HTR-8/SVneo (cell line): ENCODE results near the gene ITPKC.
A peak's percentile ranks its signal among the peaks of the same experiment; 100 is the strongest.
"Not testable (repeated sequence)": the region's sequence is repeated elsewhere in the genome, so short reads cannot be mapped to it uniquely, and the experiment has no call there.

Experiments
- DNase-seq: peaks from one replicate; pipeline ENCODE4 v3.0.0; 2011; ENCODE audit warnings: low spot score, mixed read lengths; ENCODE audit not compliant: insufficient read length
- FAIRE-seq: peaks from 2 replicates; lab custom pipeline; 2011; peaks lifted over from hg19 to GRCh38; lab: Jason Lieb, UNC

Gene ITPKC

DNA sequence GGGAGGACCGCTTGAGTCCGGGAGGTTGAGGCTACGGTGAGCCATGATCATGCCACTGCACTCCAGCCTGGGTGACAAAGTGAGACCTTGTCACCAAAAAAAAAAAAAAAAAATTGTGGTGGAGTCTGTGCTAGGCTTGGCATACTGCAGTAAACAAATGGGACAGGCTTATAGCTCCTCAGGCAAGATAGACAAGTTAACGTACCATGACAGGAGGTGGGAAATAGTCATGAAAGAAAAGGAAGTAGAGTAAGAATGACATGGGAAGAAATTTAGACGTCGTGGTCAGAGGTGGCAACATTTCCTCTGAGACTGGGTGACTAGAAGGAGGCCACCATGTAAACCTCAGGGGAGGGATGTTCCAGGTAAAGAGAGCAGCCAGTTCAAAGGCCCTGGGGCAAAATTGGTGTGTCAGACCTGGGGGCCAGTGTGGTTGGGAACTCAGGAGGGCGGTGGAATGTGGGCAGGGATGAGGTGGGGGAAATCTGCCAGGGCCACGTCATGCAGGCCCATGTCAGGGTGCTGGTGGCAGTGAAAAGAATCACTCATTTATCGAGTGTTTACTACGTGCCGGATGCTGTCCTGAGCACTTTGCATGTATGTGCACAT, 39.7 kb downstream of the ITPKC start:
- no peak for FAIRE-seq
- no peak for DNase-seq

DNA sequence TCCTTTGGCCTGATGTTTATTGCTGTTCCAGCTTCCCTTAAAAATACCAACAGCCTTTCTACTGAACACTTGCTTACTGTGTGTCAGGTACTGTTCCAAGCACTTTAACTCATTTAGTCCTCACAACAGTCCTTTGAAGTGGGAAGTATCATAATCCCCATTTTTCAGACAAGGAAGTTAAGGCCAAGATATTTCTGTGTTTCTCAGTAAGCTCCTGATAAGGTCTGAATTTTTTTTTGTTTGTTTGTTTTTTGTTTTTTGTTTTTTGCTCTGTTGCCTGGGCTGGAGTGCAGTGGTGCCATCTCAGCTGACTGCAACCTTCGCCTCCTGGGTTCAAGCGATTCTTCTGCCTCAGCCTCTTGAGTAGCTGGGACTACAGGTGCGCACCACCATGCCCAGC, 41.6 kb downstream of the ITPKC start:
- DNase-seq (no peak), FAIRE-seq (no peak)

DNA sequence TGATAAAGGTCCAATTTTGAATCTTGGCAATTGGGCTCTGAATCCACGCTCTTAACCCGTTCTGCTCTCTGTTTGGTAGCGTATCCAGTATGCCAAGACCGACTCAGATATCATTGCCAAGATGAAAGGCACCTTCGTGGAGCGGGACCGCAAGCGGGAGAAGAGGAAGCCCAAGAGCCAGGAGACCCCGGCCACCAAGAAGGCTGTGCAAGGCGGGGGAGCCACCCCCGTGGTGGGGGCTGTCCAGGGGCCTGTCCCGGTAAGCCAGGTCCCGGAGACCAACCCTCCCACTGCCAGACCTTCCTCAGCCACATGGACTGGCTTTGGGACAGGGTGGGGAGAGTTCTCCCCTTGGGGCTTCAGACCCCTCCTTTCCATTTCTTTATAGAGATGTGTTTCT, 42.4 kb downstream of the ITPKC start:
- no peak for DNase-seq
- no peak for FAIRE-seq

DNA sequence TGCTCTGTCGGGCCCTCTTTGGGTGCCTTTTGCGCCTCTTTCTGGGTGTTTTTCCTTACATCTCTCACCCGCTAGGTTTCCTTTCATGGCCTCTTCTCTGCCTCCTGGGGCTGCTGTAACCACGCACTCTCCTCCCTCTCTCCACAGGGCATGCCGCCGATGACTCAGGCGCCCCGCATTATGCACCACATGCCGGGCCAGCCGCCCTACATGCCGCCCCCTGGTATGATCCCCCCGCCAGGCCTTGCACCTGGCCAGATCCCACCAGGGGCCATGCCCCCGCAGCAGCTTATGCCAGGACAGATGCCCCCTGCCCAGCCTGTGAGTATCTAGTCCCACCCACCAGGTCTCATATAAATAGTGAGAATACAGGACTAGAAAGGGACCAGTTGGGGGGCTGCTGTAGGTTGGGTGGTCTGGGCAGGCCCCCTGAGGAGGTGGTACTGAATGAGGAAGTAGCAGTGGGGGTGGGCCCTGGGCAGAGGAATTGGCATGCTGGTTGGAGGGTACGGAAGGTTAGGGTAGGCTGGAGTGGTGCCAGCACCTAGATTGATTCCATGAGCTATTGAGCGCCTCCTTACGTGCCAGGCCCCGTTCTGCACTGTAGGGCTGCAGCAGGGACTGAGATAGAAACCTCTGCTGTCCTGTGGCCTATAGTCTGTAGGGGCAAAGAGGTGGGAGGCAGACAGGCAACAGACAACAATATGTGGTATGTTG, 46.0 kb downstream of the ITPKC start:
- no peak for DNase-seq
- no peak for FAIRE-seq

DNA sequence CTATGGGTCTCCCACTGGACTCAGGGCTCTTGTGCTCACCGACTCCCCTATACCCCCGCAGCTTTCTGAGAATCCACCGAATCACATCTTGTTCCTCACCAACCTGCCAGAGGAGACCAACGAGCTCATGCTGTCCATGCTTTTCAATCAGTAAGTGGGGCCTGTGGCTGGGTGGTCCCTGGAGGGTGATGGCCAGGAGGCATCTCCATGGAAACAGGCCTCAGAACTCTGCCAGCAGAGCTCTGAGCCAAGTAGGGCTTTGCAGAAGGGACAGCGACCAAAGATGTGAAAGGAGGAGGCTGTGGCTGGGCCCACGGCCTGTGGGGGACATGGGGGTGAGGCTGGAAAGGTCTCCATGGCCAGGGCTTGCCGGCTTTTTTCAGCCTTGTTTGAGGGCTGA, 46.6 kb downstream of the ITPKC start:
- DNase-seq (no peak), FAIRE-seq (no peak)

DNA sequence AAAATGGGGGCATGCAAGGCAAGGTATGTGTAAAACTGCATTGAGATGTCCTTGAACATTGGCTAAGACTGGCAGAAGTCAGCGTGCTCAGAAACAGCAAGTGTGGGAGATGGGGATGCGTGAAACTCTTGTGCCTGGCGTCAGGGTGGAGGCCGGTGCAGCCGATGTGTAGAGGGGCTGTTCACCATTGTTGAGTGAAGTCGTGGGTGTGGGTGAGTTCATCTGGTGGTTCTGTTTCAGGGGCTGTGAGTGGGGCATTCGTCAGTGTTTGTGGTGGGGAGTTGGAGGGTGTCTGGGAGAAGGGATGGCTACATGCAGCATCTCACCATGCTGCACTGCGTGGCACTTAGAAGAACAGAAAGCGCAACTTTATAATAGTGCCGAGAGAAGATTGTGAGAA, 47.1 kb downstream of the ITPKC start:
- FAIRE-seq, result no peak
- no peak for DNase-seq

DNA sequence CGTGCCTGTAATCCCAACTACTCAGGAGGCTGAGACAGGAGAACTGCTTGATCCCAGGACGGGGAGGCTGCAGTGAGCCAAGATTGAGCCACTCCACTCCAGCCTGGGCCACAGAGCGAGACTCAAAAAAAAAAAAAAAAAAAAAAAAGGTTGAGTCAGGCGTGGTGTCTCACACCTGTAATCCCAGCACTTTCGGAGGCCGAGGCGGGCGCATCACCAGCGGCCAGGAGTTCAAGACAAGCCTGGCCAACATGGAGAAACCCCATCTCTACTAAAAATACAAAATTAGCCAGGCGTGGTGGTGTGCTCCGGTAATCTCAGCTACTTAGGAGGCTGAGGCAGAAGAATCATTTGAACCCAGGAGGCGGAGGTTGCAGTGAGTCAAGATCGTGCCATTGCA, 49.5 kb downstream of the ITPKC start:
- not testable (repeated sequence) for DNase-seq, FAIRE-seq

DNA sequence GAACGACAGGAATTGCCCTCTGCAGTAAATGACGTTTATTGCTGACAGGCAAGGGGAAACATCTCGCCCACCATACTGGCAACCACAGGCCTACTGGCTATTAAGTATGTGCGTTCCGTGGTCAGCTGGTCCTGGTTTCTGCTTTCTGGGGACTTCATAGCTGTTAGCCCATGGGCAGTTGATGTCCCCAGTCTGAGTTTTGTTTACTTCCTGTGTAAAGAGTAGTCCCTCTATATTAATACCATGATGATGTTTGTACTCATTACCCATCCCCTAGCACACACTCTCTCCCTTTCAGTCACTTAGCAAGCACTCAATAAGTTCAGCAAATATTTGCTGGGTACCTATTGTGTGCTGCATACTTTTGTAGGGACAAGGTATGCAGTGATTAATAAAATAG, 52.0 kb downstream of the ITPKC start:
- FAIRE-seq (no peak), DNase-seq (no peak)

DNA sequence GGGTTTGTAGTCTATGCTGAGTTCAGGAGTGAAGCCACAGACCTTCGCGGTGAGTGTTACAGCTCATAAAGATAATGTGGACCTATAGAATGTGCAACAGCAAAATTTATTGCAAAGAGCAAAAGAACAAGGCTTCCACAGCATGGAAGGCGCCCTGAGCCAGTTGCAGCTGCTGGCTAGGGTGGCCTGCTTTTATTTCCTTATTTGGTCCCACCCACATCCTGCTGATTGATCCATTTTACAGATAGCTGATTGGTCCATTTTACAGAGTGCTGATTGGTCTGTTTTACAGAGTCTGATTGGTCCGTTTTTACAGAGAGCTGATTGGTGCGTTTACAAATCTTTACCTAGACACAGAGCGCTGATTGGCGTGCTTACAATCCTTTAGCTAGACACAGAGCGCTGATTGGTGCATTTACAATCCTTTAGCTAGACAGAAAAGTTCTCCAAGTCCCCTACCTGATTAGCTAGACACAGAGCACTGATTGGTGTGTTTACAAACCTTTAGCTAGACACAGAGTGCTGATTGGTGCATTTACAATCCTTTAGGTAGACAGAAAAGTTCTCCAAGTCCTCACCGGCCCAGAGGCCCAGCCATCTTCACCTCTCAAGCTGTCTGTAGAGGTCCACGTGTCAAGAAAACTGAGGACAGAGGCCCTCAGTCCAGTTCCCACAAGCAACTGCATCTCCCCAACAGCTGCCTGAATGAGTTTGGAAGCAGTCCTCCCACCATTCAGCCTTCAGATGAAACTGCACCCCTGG, 54.4 kb downstream of the ITPKC start:
- DNase-seq, FAIRE-seq: not testable (repeated sequence)

DNA sequence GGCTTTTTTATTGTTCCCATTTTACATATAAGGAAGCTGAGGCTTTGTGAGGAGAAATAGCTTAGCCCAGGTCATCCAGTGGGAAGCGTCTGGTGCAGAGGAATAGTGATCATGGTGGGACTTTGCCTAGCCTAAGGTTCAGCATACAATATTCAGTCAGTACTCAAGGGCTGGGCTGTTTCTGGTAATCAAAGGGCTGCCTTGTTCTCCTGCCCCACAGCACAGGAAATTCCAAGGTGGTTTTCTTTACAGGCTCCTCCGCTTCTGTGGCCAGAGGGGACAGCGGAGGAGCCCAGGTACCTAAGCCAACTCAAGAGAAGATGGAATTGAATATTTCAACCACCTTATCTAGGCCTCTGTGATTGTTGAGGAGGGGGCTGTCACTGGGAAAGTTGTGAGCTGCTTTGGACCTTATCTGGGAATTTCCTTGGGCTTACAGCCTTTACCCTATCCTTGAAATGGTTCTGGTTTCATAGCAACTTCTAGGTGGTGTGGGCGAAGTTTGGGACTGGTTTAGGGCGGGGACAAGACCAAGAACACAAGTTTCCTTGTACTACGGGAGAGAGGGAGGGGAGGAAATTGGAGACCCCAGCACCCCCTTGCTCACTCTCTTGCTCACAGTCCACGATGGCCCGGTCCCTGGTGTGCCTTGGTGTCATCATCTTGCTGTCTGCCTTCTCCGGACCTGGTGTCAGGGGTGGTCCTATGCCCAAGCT, 58.2 kb downstream of the ITPKC start, which contains the start of gene MIA:
Gene MIA, plus strand, starts transcription at position 606 of the 716 bp plus-strand sequence. Its CDS starts 22 bp downstream, at position 628.
- FAIRE-seq, result no peak

DNA sequence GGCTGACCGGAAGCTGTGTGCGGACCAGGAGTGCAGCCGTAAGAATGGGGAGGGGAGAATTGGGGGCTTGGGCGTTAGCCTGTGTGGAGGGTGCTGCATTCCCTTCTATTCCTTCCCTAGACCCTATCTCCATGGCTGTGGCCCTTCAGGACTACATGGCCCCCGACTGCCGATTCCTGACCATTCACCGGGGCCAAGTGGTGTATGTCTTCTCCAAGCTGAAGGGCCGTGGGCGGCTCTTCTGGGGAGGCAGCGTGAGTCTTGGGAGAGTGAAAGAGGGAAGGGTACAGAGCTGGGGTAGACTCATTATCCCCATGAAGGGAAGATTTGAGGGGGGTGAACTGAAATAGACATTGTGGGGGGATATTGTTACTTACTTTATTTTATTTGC, 58.7 kb downstream of the ITPKC start:
- no peak for DNase-seq
- FAIRE-seq, result no peak

More for the DNA sequence above, 58.2 kb downstream of the ITPKC start, which contains the start of gene MIA:
- DNase-seq, result no peak

DNA sequence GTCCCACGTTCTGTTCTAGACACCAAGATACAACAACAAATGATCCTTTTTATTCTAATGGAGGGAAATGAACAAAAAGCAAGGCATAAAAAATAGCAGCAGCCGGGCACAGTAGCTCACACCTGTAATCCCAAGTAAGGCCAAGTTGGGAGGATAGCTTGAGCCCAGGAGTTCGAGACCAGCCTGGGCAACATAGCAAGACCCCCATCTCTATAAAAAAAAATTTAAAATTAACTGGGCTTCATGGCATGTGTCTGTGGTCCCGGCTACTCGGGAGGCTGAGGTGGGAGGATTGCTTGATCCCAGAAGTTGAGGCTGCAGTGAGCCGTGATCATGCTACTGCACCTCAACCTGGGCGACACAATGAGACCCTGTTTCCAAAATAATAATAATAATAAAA, 59.5 kb downstream of the ITPKC start:
- FAIRE-seq (no peak), DNase-seq (no peak)

DNA sequence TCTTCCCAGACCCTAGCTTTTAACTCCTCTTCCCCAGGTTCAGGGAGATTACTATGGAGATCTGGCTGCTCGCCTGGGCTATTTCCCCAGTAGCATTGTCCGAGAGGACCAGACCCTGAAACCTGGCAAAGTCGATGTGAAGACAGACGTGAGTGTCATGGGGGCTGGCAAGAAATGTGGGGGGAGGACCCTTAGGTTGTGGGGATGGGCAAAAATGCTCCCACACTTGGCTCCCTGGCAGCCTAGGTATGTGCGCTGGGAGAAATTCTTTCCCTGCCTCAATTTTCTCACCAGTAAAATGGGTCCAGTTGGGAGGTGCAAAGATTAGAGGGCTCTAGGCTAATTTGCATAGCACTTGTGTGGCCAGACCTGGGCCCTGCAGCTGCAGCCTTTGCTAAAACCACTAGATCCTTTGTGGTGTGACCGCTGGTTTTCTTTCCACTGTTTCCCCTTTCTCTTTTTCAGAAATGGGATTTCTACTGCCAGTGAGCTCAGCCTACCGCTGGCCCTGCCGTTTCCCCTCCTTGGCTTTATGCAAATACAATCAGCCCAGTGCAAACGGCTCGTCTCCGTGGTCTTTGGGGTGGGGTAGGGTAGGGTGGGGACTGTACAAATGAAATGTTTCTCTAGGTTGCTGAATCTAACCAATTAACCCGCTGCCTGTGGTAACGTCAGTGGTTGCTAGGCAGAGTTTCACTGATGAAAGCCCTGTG, 60.2 kb downstream of the ITPKC start:
- DNase-seq (peak; percentile 88), FAIRE-seq (no peak)

DNA sequence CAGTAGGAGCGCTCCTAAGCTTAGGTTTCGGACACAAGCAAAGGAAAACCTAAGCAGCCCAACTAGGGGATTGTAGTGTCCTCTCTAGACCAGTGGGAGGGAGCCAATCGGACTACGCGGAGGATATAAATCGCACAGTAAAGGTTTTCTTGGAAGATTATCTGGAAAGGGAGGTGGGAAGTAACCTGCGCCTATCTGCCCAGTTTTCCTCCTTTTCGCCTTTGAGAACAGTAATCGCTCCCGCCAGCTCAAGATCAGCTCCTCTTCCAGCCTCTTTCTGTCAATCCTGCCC, 60.7 kb downstream of the ITPKC start:
- DNase-seq (no peak), FAIRE-seq (no peak)

DNA sequence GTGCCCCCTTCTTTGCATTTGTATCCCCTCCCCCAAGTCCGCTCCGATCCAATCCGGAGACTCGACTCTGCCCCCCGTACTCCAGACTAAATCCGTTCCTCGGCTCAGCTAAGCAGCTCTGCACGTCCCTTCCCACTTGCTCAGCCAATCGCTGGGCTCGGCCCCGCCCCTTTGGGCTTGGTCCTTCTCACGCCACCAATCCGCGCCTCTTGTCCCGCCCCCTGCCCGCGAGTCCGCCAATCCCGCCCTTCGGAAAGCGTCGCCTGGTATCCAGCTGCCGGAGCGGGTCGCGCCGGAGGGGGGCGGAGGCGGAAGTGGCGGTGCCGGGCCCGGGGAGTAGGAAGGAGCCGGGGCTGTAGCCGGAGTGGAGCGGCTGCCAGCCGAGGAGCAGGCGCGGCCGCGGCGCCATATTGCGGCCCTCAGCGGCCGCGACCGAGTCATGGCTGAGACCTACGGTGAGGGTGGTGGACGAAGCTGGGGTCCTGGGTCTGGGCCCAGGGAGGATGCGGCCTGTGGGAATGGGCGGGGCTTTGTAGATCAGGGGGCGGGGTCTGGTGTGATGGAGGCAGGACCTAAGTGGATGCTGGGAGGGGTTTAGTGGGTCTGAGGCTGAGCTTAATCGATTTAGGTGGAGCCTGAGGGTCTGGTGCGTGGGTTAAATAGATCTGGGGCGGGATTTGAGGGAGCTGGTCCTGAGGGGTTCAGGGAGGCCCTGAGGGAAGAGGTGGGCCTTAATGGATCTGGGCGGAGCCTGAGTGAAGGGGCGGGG, 61.2 kb downstream of the ITPKC start, which contains the start of gene RAB4B:
Gene RAB4B, plus strand, starts transcription at position 311 of the 769 bp plus-strand sequence. Its CDS starts 129 bp downstream, at position 440.
- DNase-seq, result peak; percentile 97
- peak; percentile 85 for FAIRE-seq

DNA sequence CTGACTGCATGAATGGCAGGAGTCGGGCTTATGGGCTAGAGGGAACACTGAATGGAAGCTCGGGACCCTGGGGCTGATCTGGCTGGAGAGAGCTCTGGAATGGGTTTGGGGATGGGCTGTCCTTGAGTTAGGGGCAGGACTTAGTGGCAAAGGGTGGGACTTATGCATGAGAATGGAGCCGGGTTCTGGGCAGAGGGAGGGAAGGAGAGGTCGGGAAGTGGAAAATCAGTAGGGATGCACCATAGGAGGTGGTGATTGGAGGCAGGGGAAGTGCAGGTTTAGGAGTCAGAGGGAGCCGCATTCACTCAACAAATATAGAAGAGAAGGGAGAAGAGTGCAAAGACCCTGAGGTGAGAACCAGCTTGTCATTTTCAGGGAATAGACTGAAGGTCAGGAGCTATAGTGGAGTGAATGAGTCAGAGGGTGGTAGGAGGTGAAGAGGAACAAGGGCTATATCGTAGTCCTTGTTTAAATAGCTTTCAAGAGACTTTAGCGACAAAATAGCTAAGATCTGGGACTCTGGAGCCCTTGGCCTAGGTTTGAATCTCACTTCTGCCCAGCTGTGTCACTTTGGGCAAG, 61.9 kb downstream of the ITPKC start:
- no peak for DNase-seq
- no peak for FAIRE-seq

DNA sequence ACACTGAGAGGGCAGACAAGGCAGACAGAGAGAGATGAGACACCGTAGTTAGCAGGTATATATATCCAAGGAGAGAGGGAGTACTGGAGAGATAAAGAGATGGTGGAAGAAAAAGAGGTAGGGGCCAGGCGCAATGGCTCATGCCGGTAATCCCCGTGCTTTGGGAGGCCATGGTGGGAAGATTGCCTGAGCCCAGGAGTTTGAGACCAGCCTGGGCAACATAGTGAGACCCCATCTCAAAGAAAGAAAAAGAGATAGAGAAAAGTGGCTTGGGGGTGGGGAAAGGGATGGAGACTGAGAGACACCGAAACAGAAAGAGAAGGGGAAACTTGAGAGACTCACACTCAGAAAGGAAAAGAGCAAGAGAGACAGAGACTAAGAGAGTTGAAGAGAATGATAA, 63.7 kb downstream of the ITPKC start:
- no peak for FAIRE-seq

DNA sequence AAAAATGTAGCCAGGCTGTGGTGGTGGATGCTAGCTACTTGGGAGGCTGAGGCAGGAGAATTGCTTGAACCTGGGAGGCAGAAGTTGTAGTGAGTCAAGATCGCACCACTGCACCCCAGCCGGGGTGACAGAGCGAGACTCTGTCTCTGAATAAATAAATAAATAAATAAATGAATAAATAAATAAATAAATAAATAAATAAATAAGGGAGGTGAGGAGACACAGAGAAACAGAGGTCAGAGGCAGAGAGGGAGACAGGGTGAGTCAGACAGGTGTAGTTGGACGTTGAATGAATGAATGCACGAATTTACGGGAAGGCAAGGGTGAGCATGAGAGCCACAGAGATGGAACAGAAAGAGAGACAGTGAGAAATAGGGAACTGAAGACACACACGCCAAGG, 64.2 kb downstream of the ITPKC start:
- no peak for FAIRE-seq
- no peak for DNase-seq

More for the DNA sequence above, 63.7 kb downstream of the ITPKC start:
- DNase-seq, result no peak

DNA sequence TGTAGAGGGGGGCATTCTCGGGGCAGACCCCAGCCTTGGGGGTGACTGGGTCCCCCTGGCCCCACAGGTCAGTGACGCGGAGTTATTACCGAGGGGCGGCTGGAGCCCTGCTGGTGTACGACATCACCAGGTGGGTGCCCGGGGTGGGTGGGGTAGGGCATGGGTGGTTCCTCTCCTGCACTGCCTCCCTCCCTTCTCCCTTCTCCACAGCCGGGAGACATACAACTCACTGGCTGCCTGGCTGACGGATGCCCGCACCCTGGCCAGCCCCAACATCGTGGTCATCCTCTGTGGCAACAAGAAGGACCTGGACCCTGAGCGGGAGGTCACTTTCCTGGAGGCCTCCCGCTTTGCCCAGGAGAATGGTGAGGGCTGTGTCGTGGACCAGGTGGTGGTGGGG, 66.8 kb downstream of the ITPKC start:
- FAIRE-seq (no peak), DNase-seq (no peak)
